Heart left ventricle (tissue), 16 donors: ENCODE results near the gene SNORC. TPM values are rescaled to one million over a fixed set of nuclear protein-coding genes. Genes with fewer than 3 reads are reported as not detected.

ENCODE experiments used
- ATAC-seq, 4 donors: fragments of 200-7000 bp; cut with Tn5 transposase; one replicate each; pipeline ENCODE4 v1.9.1; 2020 to 2022; ENCODE audit warnings: moderate library complexity in 4 of 4, mild to moderate bottlenecking in 3 of 4, moderate number of reproducible peaks in 1 of 4
- DNase-seq, 5 donors: peaks; one replicate each; pipeline ENCODE4 v3.0.0-alpha.2; 2020
- H3K27ac ChIP-seq, 12 donors: fragments of 200-600 bp; sonication (generic) in 4 of 12; one replicate each; pipeline versions ENCODE4 v1.5.0 to v1.8.0; 2016 to 2022; ENCODE audit warnings: mild to moderate bottlenecking in 2 of 12
- H3K27me3 ChIP-seq, 9 donors: fragments of 200-600 bp; sonication (generic) in 2 of 9; one replicate each; pipeline versions ENCODE4 v1.5.1 to v1.8.0; 2016 to 2022; ENCODE audit warnings: mild to moderate bottlenecking in 3 of 9
- H3K36me3 ChIP-seq, 9 donors: fragments of 200-600 bp; sonication (generic) in 2 of 9; one replicate each; pipeline versions ENCODE4 v1.5.0 to v1.8.0; 2018 to 2022; ENCODE audit warnings: mild to moderate bottlenecking in 2 of 9
- H3K4me1 ChIP-seq, 12 donors: fragments of 200-600 bp; sonication (generic) in 4 of 12; one replicate each; pipeline versions ENCODE4 v1.5.0 to v1.8.0; 2016 to 2022; ENCODE audit warnings: mild to moderate bottlenecking in 3 of 12
- H3K4me3 ChIP-seq, 12 donors: fragments of 200-600 bp; sonication (generic) in 4 of 12; one replicate each; pipeline versions ENCODE4 v1.5.0 to v1.8.0; 2017 to 2022; ENCODE audit warnings: mild to moderate bottlenecking in 9 of 12, moderate library complexity in 4 of 12
- H3K9me3 ChIP-seq, 12 donors: fragments of 200-600 bp; sonication (generic) in 4 of 12; one replicate each; pipeline versions ENCODE4 v1.5.0 to v1.8.0; 2016 to 2022; ENCODE audit warnings: mild to moderate bottlenecking in 1 of 12
- POLR2A ChIP-seq, 2 donors: fragments of 450-650 bp; IDR thresholded peaks; one replicate each; pipeline ENCODE4 v1.6.1; 2017; ENCODE audit warnings: antibody characterized with exemption in 2 of 2, mild to moderate bottlenecking in 2 of 2, moderate library complexity in 2 of 2
- WGBS, 4 donors: extraction: QIAGEN DNeasy Blood & Tissue Kit in 2 of 4; methylation state at CpG; one replicate each; pipeline versions ENCODE4 v1.1.5 to v1.1.7; 2013 to 2018; 5-methylcytosine and 5-hydroxymethylcytosine counted together
- intact Hi-C, 10 donors: fragments of 100-400 bp; cut with DNase I; formaldehyde crosslinking; loops; one replicate each; pipeline versions ENCODE4 v1.11.1 to v1.14.2; 2022
- polyA plus RNA-seq, 2 donors: library from polyadenylated mRNA; stranded (reverse); fragments of 200-250 nt; gene quantifications; one replicate each; pipeline ENCODE4 v1.2.3, GENCODE V29; 2013
- total RNA-seq, 9 donors: library from RNA; depleted of rRNA in 2 of 9; stranded (reverse); fragments of >200 nt in 2 of 9; fragmentation: NEBNext Ultra II Directional in 3 of 9; extraction: Animal tissue kit (Norgen Biotek cat#: 25700) in 3 of 9; gene quantifications; one replicate each; pipeline versions ENCODE4 v1.1.0 to v1.2.4, GENCODE V29; 2016 to 2023
- TF ChIP-seq, protein P1 (sequence below), 12 donors: fragments of 200-600 bp; sonication (generic) in 4 of 12; IDR thresholded peaks; one replicate each; pipeline versions ENCODE4 v1.5.0 to v1.8.0; 2018 to 2022; ENCODE audit warnings: antibody characterized with exemption in 12 of 12, mild to moderate bottlenecking in 5 of 12
- donor health status: ischemic (EF 13 %, LVEDD 7.1; RV severe dilation, severe dysfunction).
- donor health status: healthy with polysubstance abuse.
- donor health status: DM: no; HTN: yes; CAD: no.
- donor health status: DM: no; HTN: no; CAD: no.
- donor health status: ischemic (EF 25% LVEDD 6.9; RV normal size, moderate dysfunction).
- donor health status: ischemic (EF 25% LVEDD 5.7; RV mildly dilated, moderate dysfunction).
- donor health status: healthy.
- donor health status: DM: yes; HTN: yes; CAD: no.
- donor health status: ischemic (EF 35%, LVEDD 5.7; RV mildly dilated, moderate dysfunction).
- donor health status: nonischemic (EF 11% LVEDD 7.7; RV severe dilation, severe dysfunction).
- donor health status: DM: yes; HTN: yes; CAD: no.
- donor health status: PGD.
- donor health status: ischemic (EF 29% LVEDD 5.4; RV normal size, mild dysfunction).
- donor health status: nonischemic (EF 23%, LVEDD 6.1; RV moderate dilation, normal function).

SNORC gene
- total and polyA plus RNA-seq, 11 donors = 0.38 to 2.9 (median 0.74) TPM

DNA sequence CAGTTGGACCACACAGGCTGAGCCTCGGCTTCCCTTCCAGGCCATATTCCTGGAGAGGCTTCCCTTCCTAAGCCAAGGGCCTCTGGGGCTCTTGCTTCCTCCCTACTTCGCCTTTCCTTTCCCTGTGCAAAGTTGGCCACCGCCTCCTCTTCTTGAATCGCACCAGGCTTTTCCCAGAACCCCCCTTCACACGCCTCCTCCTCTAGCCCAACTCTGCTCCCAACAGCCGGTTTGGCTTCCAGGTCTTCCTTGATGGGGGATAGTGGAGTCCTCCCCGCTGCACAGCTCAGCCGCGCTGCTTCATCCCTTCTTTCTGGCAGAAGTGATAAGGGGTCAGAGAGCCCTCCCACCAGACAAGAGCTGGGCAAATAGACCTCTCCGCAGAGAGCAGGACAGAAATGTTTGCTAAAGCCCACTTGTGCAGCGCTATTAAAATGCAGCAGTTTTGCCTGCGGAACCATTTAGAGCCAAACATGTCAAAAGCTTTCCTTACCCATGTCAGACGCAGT is 56.4 kb downstream of the SNORC start:
- no peak overlapping the region for H3K27ac ChIP-seq
- ATAC-seq (no peak), DNase-seq (no peak)
- H3K9me3 ChIP-seq = peaks cover 0 to 7% (median 0%) of the 10 kb centered on the region in 12 donors
- H3K4me1 ChIP-seq = peaks cover 0 to 25% (median 10%) of the 10 kb centered on the region in 12 donors
- H3K36me3 ChIP-seq = no peaks in the 10 kb centered on the region
- peak overlapping the region in 4 of 12 donors; percentile 2 to 54 (median 48) for H3K4me3 ChIP-seq
- intact Hi-C loops = no loop called here
- TF ChIP-seq POLR2A (IDR thresholded peaks at IDR 0.05) = no peak
- TF ChIP-seq, protein P1, sequence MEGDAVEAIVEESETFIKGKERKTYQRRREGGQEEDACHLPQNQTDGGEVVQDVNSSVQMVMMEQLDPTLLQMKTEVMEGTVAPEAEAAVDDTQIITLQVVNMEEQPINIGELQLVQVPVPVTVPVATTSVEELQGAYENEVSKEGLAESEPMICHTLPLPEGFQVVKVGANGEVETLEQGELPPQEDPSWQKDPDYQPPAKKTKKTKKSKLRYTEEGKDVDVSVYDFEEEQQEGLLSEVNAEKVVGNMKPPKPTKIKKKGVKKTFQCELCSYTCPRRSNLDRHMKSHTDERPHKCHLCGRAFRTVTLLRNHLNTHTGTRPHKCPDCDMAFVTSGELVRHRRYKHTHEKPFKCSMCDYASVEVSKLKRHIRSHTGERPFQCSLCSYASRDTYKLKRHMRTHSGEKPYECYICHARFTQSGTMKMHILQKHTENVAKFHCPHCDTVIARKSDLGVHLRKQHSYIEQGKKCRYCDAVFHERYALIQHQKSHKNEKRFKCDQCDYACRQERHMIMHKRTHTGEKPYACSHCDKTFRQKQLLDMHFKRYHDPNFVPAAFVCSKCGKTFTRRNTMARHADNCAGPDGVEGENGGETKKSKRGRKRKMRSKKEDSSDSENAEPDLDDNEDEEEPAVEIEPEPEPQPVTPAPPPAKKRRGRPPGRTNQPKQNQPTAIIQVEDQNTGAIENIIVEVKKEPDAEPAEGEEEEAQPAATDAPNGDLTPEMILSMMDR (IDR thresholded peaks at IDR 0.05) = no peak
- peaks cover 21 to 71% (median 50%) of the 10 kb centered on the region in 9 donors for H3K27me3 ChIP-seq
- 7 to 16% (median 8%) methylated on average over 13 of the region's 13 CpGs for WGBS, 4 donors

DNA sequence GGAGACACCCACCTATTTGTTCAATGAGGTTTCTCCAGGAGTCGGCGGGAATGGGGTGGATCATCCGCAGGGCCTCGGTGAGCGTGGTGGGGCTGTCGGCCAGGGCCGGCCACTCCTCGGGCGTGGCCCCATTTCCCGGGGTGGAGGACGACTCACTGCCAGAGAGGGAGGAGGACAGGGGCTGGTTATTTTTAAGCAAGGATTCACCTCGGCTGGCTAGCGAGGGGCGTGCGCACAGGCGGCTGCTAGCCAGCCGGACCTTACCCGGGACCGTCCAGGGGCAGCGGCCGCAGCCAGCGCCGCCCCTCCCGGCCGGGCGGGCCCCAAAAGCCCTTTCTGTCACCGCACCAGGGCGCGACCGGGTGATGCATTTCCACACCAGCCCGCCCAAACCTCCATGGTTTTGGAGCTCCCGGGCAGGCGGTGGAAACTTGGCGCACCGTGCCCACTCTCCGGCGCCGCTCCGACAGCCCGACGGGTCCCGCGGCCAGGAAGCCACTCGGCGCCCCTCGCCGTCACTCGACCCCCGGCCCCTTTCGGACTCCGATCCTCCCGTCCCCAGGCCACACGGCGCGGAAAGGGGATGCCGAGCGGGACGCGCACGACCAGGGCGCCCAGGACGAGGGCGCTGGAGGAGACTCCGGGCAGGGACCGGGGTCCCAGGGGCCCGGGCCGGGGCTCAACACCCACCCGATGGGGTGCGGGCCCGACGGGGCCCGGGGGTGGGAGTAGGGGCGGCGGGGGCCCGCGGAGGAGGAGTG is 57.1 kb downstream of the SNORC start:
- intact Hi-C loops = no loop called here
- peak overlapping the region in 11 of 12 donors; percentile 2 to 54 (median 37) for H3K4me3 ChIP-seq
- ATAC-seq (peak in 1 of 4 donors; percentile 42), DNase-seq (no peak)
- no peak overlapping the region for H3K27ac ChIP-seq
- no peak for TF ChIP-seq POLR2A (IDR thresholded peaks at IDR 0.05)
- TF ChIP-seq, protein P1 (IDR thresholded peaks at IDR 0.05) = no peak
- H3K27me3 ChIP-seq = peaks cover 21 to 69% (median 51%) of the 10 kb centered on the region in 9 donors
- H3K4me1 ChIP-seq = peaks cover 0 to 25% (median 10%) of the 10 kb centered on the region in 12 donors
- no peaks in the 10 kb centered on the region for H3K36me3 ChIP-seq
- WGBS, 4 donors = 1 to 3% (median 2%) methylated on average over 26 to 76 of the region's 76 CpGs
- peaks cover 0 to 7% (median 0%) of the 10 kb centered on the region in 12 donors for H3K9me3 ChIP-seq

DNA sequence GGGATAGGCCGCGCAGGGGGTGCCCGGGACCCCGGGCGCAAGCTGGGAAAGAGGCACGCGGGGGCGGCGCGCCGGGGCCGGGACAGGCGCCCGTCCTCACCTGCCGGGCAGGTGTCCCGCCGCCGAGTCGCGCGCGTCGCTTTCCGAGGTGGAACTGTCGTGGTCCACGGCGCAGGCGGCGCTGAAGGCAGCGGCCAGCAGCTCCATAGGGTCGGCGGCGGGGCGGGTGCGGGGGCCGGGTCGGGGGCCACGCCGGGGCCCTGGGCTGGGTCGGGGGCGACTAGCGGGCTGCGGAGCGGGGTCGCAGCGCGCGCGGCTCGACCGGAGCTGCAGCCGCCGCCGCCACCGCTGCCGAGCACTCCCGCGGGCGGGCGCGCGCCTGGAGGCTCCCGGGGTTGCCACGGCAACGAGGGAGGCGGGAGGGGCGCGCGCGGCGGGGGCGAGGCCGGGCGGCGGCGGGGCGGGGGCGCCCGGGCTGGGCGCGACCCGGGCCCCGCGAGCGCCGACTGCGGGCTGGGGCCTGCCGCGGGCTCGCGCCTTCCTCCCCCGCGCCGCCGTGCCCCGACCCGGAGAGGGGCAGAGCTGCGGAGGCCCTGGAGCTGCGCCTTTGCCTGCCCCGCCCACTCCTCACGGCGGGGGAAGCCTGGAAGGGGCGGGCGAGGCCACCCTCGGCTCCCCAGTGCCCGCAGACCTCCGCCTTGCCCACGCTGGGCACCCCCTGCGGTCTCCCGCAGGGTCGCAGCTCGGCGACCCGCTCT is 57.9 kb downstream of the SNORC start:
- Histone ChIP-seq H3K27me3 (peaks cover 21 to 73% (median 51%) of the 10 kb centered on the region in 9 donors), H3K9me3 (peaks cover 0 to 7% (median 0%) of the 10 kb centered on the region in 12 donors), H3K27ac (no peak overlapping the region), H3K4me3 (peak overlapping the region; percentile 2 to 54 (median 30)), H3K4me1 (peaks cover 0 to 25% (median 10%) of the 10 kb centered on the region in 12 donors), H3K36me3 (no peaks in the 10 kb centered on the region)
- intact Hi-C loops = no loop called here
- DNase-seq (no peak), ATAC-seq (no peak)
- TF ChIP-seq POLR2A (IDR thresholded peaks at IDR 0.05) = no peak
- TF ChIP-seq, protein P1 (IDR thresholded peaks at IDR 0.05) = no peak
- 1 to 6% (median 1%) methylated on average over 37 to 114 of the region's 114 CpGs for WGBS, 4 donors

Other genes starting within 250 kb of the SNORC start
- 10 to 100 TPM in 7 of 9 donors, 1 to 10 TPM in 2; 9.0 to 44.8 (median 20.7) TPM for gene EFHD1, start 236.7 kb upstream of the SNORC start, total RNA-seq
- 10 to 100 TPM in 1 of 2 donors, 1 to 10 TPM in 1; 9.0 to 26.8 TPM for gene EFHD1, start 236.7 kb upstream of the SNORC start, polyA plus RNA-seq
- 10 to 100 TPM; 48.0 to 78.1 (median 61.3) TPM for gene GIGYF2, start 172.9 kb upstream of the SNORC start, total RNA-seq
- 10 to 100 TPM; 25.3 to 29.8 TPM for gene GIGYF2, start 172.9 kb upstream of the SNORC start, polyA plus RNA-seq
- gene KCNJ13, start 93.7 kb upstream of the SNORC start, total RNA-seq = not detected
- gene KCNJ13, start 93.7 kb upstream of the SNORC start, polyA plus RNA-seq = not detected
- gene NGEF, start 143.0 kb downstream of the SNORC start, total RNA-seq = under 1 TPM in 5 of 9 donors, not detected in 4; 0.19 to 0.62 (median 0.56) TPM
- gene NGEF, start 143.0 kb downstream of the SNORC start, polyA plus RNA-seq = under 1 TPM; 0.15 to 0.42 TPM
- not detected for gene NEU2, start 162.4 kb downstream of the SNORC start, total RNA-seq
- not detected for gene NEU2, start 162.4 kb downstream of the SNORC start, polyA plus RNA-seq
- 10 to 100 TPM in 2 of 9 donors, 1 to 10 TPM in 7; 2.8 to 29.1 (median 5.1) TPM for gene INPP5D, start 190.1 kb downstream of the SNORC start, total RNA-seq
- 1 to 10 TPM; 3.6 to 4.1 TPM for gene INPP5D, start 190.1 kb downstream of the SNORC start, polyA plus RNA-seq